Tibial artery (tissue), 4 donors: ENCODE measurements around the gene MARK4.
"Not testable (repeated sequence)": the region's sequence is repeated elsewhere in the genome, so short reads cannot be mapped to it uniquely, and the experiment has no call there.

Experiments
- DNase-seq, 2 donors: peaks; one replicate each; pipeline ENCODE4 v3.0.0-alpha.2; 2019
- H3K27ac ChIP-seq, 2 donors: fragments of 200-600 bp; sonication (generic) in 1 of 2; 1 replicate in 1 of 2; 2 replicates in 1 of 2; pipeline ENCODE4 v1.5.1; 2018 to 2019; ENCODE audit warnings: mild to moderate bottlenecking in 1 of 2
- H3K27me3 ChIP-seq, 2 donors: fragments of 200-600 bp; sonication (generic) in 1 of 2; one replicate each; pipeline versions ENCODE4 v1.5.1 to v1.6.0; 2016 to 2019
- H3K36me3 ChIP-seq, 3 donors: fragments of 200-600 bp; sonication (generic) in 2 of 3; one replicate each; pipeline ENCODE4 v1.5.1; 2016 to 2019; ENCODE audit warnings: mild to moderate bottlenecking in 2 of 3
- H3K4me1 ChIP-seq, 4 donors: fragments of 200-600 bp; sonication (generic) in 2 of 4; 1 replicate in 3 of 4; 2 replicates in 1 of 4; pipeline ENCODE4 v1.5.1; 2016 to 2019
- H3K4me3 ChIP-seq, 2 donors: fragments of 200-600 bp; sonication (generic) in 1 of 2; 1 replicate in 1 of 2; 2 replicates in 1 of 2; pipeline ENCODE4 v1.5.1; 2018 to 2019; ENCODE audit warnings: mild to moderate bottlenecking in 2 of 2
- H3K9me3 ChIP-seq, 3 donors: fragments of 200-600 bp; sonication (generic) in 1 of 3; one replicate each; pipeline ENCODE4 v1.5.1; 2016 to 2019
- intact Hi-C: fragments of 100-400 bp; cut with DNase I; formaldehyde crosslinking; loops from one replicate; pipeline ENCODE4 v1.15.0; 2023; ENCODE audit warnings: low total_unique reads
- TF ChIP-seq, protein P1 (sequence below), 2 experiments: fragments of 200-600 bp in 1 of 2; fragments of 450-650 bp in 1 of 2; IDR thresholded peaks; one replicate each; pipeline ENCODE4 v1.5.1; 2017 to 2019; ENCODE audit warnings: antibody characterized with exemption in 2 of 2, mild to moderate bottlenecking in 1 of 2, moderate library complexity in 1 of 2

MARK4 gene

GRCh38 chr19:45218426-45218825 is 32.6 kb upstream of the MARK4 start:
- Histone ChIP-seq H3K4me1 (peaks cover 0 to 24% (median 16%) of the 10 kb centered on the region in 4 donors), H3K4me3 (no peak overlapping the region), H3K27me3 (peaks cover 0 to 69% of the 10 kb centered on the region in 2 donors), H3K9me3 (no peaks in the 10 kb centered on the region), H3K36me3 (no peaks in the 10 kb centered on the region), H3K27ac (no peak overlapping the region)
- TF ChIP-seq, protein P1, sequence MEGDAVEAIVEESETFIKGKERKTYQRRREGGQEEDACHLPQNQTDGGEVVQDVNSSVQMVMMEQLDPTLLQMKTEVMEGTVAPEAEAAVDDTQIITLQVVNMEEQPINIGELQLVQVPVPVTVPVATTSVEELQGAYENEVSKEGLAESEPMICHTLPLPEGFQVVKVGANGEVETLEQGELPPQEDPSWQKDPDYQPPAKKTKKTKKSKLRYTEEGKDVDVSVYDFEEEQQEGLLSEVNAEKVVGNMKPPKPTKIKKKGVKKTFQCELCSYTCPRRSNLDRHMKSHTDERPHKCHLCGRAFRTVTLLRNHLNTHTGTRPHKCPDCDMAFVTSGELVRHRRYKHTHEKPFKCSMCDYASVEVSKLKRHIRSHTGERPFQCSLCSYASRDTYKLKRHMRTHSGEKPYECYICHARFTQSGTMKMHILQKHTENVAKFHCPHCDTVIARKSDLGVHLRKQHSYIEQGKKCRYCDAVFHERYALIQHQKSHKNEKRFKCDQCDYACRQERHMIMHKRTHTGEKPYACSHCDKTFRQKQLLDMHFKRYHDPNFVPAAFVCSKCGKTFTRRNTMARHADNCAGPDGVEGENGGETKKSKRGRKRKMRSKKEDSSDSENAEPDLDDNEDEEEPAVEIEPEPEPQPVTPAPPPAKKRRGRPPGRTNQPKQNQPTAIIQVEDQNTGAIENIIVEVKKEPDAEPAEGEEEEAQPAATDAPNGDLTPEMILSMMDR (IDR thresholded peaks at IDR 0.05), result no peak
- no peak for DNase-seq
- intact Hi-C loops, result no loop called here

DNA sequence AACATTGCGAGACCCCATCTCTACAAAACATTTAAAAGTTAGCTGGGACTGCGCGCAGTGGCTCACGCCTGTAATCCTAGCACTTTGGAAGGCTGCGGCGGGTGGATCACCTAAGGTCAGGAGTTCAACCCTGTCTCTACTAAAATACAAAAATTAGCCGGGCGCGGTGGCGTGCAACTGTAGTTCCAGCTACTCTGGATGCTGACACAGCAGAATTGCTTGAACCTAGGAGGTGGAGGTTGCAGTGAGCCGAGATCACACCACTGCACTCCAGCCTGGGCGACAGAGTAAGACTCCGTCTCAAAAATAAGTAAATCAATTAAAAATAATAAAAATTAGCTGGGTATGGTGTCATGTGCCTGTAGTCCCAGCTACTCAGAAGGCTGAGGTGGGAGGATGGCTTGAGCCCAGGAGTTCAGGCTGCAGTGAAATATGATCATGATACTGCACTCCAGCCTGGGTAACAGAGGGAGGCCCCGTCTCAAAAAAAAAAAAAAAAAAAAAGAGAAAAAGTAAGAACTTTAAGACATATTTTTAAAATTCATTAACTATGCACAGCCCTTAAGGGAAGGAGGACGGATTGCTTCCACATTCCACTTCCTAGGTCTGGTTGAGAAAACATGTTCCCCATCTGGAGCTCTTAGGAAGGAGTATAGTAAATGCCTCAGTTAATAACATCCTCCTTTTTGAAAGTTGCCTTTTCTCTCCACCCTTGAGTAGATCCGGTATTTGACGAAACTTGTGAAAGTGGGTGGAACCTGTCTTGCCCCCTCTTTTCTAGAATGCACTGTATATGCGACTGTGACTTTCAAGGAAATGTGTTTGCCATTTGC is 31.9 kb upstream of the MARK4 start:
- no peak overlapping the region for H3K4me3 ChIP-seq
- H3K27me3 ChIP-seq, result peaks cover 0 to 75% of the 10 kb centered on the region in 2 donors
- no peaks in the 10 kb centered on the region for H3K36me3 ChIP-seq
- H3K27ac ChIP-seq, result no peak overlapping the region
- no peak for DNase-seq
- intact Hi-C loops, result no loop called here
- H3K9me3 ChIP-seq, result no peaks in the 10 kb centered on the region
- TF ChIP-seq, protein P1 (IDR thresholded peaks at IDR 0.05), result no peak
- H3K4me1 ChIP-seq, result peaks cover 0 to 24% (median 16%) of the 10 kb centered on the region in 4 donors

GRCh38 chr19:45222724-45223123 is 28.3 kb upstream of the MARK4 start:
- TF ChIP-seq, protein P1 (IDR thresholded peaks at IDR 0.05), result no peak
- H3K27ac ChIP-seq, result no peak overlapping the region
- no peak overlapping the region for H3K4me3 ChIP-seq
- no peaks in the 10 kb centered on the region for H3K36me3 ChIP-seq
- intact Hi-C loops, result no loop called here
- peaks cover 0 to 3% (median 1%) of the 10 kb centered on the region in 4 donors for H3K4me1 ChIP-seq
- peaks cover 0 to 56% of the 10 kb centered on the region in 2 donors for H3K27me3 ChIP-seq
- no peak for DNase-seq
- H3K9me3 ChIP-seq, result no peaks in the 10 kb centered on the region

GRCh38 chr19:45223879-45224278 is 27.2 kb upstream of the MARK4 start:
- no peaks in the 10 kb centered on the region for H3K9me3 ChIP-seq
- H3K27ac ChIP-seq, result no peak overlapping the region
- no peak overlapping the region for H3K4me3 ChIP-seq
- no peaks in the 10 kb centered on the region for H3K36me3 ChIP-seq
- TF ChIP-seq, protein P1 (IDR thresholded peaks at IDR 0.05), result no peak
- peaks cover 0 to 48% of the 10 kb centered on the region in 2 donors for H3K27me3 ChIP-seq
- intact Hi-C loops, result no loop called here
- H3K4me1 ChIP-seq, result no peaks in the 10 kb centered on the region
- DNase-seq, result no peak

GRCh38 chr19:45224645-45225044 is 26.4 kb upstream of the MARK4 start:
- intact Hi-C loops, result no loop called here
- DNase-seq, result no peak
- H3K27ac ChIP-seq, result no peak overlapping the region
- no peak overlapping the region for H3K4me3 ChIP-seq
- peaks cover 0 to 45% of the 10 kb centered on the region in 2 donors for H3K27me3 ChIP-seq
- no peaks in the 10 kb centered on the region for H3K9me3 ChIP-seq
- TF ChIP-seq, protein P1 (IDR thresholded peaks at IDR 0.05), result no peak
- no peaks in the 10 kb centered on the region for H3K4me1 ChIP-seq
- no peaks in the 10 kb centered on the region for H3K36me3 ChIP-seq

- DNase-seq, H3K36me3 ChIP-seq, intact Hi-C loops: not testable (repeated sequence)
Measured at GRCh38 chr19:45229056-45229455, 22.0 kb upstream of the MARK4 start.

More at GRCh38 chr19:45229056-45229455, 22.0 kb upstream of the MARK4 start:
- not testable (repeated sequence) for H3K9me3 ChIP-seq, H3K4me3 ChIP-seq, H3K4me1 ChIP-seq, H3K27ac ChIP-seq
- H3K27me3 ChIP-seq, result peaks cover 0 to 32% of the 10 kb centered on the region in 2 donors
